ENCODE measurements around the gene SSTR3. TPM values are rescaled to one million over a fixed set of nuclear protein-coding genes. Genes with fewer than 3 reads are reported as not detected.
"Not testable (repeated sequence)": the region's sequence is repeated elsewhere in the genome, so short reads cannot be mapped to it uniquely, and the experiment has no call there.

The SSTR3 gene
- total RNA-seq, 1 experiment from 2014 or later, result not detected

DNA sequence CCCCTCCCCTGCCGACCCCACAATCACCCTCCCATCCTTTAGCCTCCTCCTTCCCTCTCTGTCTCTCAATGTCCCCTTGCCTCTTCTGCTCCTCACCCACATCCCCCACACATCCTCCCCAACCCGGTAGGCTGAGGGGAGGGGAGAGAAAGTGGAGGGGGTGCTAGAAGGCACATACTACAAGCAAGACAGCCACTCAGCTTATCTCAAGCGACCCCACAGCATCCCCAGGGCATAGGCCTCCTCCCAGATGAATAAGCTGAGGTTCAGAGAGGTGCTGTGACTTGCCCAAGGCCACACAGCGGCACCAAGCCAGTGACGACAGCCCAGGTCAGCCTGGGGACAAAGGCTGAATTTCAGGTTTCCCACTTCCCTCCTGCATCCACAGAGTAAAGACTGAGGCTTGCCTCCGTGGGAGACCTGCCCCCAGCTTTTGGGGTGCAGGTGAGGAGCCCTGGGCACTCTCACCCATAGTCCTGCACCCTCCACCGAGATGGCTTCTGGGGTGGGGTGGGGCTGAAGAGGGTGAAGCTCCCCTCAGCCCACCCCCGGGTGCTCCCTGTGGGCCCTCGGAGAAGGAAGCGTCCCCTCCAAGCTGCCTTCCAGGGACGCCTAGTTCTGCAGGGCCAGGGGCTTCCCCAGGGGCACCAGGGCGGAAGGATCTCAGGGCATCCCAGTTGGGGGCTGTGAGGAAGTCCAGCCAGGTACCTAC is 31.3 kb upstream of the SSTR3 start:
- DNase-seq (ENCODE audit: extremely low read depth, low read depth), result no peak

DNA sequence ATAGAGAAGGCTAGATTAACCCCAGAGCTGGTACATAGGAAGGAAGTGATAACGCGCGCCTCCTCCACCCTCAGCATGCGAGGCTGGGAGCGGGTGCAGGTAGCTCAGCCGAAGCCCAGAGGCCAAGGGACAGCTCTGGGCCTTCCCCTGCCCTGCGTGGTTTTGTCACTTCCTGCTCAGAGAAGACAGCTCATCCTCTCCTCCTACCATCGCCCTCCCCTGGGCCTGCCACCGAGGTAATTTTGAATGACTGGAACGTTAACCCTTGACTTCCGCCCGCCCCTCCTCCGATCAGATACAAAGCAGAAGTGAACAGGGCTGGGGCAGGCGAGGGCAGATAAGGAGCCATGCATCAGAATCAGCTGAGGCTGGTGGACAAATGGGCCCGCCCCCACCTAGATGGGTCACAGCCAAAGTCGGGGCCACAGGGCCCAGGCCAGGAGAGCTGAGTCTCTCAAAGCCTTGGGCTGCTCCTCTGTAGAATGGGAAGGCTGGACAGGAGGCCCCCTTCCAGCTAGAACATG is 30.2 kb upstream of the SSTR3 start:
- DNase-seq (ENCODE audit: extremely low read depth, low read depth), result no peak

DNA sequence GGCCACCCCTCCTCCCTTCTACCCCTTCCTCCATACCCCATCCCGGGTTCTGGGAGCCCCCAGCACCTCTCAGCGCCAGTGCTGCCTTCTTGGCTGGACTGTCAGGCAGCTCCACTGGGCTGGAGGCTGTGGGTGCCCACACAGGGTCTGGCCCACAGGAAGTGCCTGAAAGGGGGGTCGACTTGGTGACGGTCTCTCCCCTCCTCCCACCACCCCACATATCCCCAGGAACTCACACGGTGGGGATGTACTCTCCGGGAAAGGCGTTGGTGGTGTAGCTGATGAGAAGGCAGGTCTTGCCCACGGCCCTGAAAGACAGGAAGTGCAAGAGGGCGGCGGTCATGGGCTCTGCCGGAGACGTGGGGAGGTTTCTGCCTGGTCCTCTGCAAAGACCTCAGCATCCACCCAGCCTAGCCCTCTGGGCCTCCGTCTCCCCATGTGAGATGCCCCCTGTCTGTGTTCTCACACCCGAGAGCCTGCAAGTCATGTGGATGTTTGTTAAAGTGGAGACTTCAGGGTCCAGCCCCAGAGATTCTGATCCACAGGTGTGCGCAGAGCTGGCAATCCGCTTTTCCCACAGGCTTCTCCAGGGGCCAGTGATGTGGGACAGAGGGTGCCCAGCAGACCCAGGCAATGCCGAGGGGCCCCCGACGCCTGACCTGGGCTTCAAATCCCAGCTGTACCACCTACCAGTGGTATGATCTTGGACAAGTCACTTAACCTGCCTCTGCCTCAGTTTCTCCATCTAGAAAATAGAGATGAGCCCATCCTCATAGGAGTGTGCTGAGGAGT is 29.3 kb upstream of the SSTR3 start:
- DNase-seq (ENCODE audit: extremely low read depth, low read depth), result no peak

DNA sequence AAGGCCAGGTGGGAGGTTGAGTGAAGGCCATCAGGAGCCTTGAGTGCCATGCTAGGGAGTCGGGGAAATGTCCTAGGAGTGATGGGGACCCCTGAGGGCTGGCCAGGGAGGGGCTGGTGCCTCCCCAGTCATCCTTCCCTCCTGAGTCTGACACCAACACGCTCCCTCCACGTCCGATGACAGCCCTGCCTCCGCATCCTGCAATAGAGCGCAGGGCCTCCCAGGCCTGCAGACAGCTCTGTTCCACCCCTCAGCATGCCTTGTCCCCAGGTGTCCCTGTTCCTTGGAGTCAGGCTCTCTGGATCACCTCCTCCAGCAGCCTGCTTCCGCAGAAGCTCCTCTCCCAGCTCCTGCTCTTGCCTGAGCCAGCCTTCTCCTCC is 28.7 kb upstream of the SSTR3 start:
- no peak for DNase-seq (ENCODE audit: extremely low read depth, low read depth)

DNA sequence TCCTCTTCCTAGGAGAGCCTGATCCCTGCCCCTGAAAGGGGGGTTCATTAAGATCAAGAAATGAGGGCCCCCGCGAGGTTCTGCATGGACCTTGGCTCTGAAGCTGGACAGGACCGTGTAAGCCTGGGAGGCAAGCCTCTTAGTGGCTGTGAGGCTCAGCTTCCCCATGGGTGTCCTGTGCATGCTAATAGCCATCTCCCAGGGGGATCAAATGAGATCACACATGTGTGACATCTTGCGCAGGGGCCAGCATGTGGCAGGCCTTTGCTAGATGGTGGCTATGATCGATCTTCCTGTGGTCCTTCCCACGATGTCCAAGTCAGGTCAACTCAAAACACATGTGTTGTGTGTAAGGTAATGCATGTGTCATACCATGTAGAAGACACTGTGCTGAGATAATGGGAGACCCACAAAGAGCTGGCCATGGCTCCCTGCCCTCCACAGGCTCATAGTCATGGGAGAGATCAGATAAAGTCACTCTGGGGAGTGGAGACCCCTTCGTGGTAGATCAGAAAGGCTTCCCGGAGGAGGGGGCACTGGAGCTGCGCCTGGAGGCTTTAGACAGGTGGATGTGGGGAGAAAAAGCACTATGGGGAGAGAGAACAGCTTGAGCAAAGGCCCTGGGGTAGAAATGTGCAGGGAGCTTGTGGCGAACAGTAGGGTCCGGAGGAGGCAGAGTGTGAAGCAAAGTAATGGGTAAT is 28.1 kb upstream of the SSTR3 start:
- no peak for DNase-seq (ENCODE audit: extremely low read depth, low read depth)

DNA sequence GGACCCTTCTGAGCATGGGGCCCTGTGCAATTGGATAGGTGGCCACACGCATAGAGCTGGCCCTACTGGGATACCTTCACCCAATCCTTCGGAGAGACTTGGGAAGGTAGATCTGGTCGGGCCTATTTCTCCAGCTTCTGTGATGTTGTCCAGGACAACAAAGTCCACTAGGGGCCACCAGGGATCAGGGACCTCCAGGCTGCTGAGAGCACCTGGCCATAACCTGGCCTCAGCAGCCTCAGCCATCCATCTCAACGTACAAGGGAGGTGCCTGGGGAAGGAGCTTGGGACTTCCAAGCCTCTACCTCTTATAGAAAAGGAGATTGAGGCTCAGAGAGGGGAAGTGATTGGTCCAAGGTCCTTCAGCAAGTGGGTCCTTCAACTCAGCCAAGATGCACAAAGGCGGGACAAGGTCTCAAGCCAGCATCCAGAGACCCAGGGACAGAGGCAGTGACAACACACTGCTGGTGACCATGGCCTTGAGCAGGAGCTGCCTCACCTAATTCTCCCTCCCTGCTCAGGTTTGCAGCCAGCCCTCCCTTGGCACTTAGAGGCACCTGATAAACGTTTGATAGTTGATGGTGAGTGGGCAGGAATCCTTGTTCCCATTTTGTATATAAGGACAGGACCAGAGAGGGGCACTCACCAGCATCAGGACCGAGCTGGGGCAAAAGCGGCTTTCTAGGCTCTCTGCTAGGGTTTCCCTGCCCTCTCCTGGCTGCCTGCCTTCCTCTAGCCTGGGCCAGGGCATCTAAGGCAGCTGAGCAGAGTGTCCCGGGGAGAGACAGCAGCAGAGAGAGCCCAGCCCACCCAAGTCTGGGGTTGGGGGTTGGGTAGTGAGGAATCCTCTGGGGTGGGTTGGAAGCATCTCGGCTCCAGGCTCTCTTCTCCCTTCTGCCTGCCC is 27.3 kb upstream of the SSTR3 start:
- no peak for DNase-seq (ENCODE audit: extremely low read depth, low read depth)

DNA sequence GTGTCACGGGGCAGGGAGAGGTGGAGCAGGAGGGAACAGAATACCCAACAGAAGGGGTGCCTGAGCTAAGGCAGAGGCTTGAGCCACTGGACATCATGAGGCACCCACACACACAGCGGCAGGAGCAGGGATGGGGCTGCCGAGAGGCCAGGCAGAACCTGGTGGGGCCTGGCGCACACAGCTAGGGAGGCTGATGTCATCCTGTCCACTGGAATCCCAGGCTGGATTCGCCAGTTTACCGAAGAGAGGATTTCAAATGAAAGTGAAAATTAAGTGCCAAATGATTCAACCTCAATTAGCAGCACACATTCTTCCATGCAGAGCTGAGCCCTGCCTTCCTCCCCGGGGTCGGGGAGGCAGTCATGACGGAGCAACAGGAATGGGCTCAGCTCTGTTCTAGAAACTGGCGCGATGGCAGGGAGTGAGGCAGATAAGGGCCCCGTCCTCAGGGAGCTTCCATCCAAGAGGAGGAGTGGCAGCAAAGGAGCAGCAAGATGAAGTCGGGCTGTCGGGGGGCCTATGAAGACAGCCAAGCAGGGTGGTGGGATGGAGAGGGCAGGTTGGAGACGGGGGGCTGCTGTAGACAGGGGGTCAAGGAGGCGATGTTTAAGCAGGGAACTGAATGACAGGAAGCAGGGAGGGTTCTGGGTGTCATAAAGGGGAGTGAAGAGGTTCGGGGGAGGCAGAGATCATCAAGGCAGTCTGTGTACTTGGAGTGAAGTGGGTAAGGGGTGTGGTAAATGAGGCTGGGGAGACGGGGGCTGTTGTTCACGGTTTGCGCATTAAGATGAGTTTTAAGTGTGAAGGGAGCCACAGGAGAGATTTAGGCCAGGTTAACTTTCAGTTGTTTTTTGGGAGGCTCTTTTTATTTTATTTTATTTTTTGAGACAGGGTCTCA is 25.3 kb upstream of the SSTR3 start:
- DNase-seq (ENCODE audit: extremely low read depth, low read depth), result no peak

DNA sequence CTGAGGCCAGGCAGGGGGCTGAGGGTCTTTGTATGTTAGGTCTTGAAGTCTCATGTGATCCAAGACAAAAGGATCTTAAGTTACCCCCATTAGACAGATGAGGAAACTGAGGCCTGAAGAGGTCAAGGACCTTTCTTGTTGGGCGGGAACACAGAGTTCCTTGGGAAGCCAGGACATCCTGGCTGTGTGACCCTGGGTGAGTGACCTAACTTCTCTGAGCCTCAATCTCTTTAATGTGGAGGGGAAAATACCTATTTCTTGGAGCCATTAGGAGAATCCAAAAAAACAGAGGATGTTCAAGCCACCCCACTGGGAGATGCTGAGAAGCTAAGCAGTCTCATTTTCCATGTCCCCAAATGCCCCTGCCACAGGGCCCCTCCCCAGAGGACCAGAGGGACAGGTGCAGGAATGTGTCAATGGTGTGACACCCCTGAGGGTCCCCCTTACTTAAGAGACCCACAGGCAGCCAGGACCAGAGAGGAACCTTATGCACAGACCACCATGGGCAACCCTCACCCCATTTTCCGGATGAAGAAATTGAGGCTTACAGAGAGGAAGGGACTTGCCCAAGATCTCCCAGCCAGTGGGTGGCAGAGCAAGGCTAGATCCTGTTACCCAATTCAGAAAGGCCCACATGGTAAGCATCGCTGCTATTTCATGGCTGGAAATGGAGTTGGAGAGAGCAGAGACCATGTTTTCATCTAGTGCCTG is 23.8 kb upstream of the SSTR3 start:
- no peak for DNase-seq (ENCODE audit: extremely low read depth, low read depth)

DNA sequence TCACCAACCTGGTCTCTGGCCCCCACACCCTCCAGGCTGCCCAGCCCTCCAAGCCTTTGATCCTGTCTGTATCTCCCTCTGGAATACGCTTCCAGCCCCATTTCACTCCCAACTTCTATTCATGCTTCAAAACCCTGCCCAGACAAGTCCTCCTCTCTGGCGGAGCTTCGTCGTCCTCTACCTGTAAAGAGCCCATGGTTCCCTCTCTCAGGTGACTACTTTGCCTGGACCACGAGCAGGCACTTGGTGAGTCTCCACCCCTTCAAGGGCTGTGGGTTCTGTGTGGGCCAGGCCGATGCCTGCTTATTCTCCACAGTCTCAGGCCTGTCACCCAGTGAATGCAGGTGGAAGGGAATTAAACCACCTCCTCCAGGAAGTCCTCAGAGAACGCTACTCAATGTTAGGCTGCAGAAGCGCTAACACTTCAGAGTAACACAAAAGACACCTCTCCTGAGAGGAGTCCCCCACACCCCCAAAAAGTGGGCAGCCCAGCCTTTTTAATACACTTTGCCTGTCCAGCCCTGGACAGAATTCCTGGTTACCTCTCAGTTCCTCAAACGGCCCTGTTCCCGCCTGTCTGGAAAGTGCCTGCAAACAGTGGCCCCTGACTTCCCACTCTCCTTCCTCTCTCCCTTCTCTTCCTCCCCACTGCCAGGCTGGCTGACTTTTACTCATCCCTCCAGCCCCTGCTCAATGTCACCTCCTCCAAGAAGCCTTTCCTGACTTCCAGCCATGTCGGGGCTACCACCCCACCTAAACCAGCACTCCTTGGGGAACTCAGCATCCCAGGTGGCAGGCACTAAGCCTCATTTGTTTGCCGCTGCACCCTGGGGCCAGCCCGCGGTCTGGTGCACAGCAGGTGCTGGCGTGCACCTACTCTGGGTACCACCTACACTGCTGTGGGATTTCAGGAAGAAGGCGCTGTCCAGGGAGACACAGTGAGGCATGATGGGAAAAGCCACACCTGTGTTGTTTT is 22.7 kb upstream of the SSTR3 start:
- DNase-seq (ENCODE audit: extremely low read depth, low read depth), result no peak

DNA sequence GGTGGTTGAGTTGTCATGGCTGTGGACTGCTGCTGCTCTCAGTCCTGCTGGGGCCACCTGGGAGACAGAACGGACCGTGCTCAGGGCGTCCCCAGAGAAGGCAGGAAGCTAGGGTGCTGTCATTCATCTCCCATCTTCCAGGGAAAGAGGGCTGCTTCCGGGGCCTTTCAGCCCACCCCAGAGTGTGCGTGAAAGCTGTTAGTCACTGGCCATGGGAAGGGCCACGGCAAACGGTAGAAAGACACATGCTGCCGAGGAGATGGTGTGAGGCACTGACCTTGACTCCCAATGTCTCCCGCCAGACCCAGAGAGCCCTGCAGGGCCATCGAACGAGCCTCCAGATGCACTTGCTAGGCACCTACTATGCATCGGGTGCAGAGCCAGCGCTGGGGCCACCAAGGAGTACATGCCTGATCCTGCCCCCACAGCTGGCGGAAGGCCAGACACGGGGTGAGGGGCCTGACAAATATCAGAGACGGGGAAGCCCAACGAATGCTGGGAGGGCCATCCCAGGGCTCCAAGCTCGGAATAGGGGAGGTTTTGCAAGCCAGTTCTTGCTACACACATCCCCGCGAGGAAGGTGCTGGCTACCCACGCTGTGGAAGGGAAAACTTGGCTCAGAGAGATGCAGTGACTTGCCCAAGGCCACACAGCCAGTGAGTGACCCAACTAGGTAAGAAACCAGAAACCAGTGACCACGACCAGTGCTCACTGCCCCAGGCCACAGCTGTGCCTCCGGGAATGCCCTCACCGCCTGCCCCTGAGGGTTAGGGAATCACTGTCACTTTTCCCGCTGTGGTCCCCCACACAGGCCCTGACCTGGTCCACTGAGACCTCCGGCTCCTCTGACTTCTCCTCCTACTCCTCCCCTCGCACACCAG is 21.7 kb upstream of the SSTR3 start:
- DNase-seq (ENCODE audit: extremely low read depth, low read depth), result no peak

DNA sequence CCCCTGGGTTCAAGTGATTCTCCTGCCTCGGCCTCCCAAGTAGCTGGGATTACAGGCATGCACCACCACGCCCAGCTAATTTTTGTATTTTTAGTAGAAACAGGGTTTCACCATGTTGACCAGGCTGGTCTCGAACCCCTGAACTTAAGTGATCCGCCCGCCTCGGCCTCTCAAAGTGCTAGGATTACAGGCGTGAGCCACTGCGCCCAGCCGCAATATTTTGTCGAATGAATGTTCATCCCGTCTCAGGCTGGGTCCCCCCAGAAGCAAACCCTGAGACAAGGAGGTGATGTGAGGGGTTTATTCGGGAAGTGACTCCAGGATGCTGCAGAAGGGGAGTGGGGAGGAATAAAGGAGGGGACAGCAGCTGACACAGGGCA is 21.1 kb upstream of the SSTR3 start:
- not testable (repeated sequence) for DNase-seq (ENCODE audit: extremely low read depth, low read depth)

DNA sequence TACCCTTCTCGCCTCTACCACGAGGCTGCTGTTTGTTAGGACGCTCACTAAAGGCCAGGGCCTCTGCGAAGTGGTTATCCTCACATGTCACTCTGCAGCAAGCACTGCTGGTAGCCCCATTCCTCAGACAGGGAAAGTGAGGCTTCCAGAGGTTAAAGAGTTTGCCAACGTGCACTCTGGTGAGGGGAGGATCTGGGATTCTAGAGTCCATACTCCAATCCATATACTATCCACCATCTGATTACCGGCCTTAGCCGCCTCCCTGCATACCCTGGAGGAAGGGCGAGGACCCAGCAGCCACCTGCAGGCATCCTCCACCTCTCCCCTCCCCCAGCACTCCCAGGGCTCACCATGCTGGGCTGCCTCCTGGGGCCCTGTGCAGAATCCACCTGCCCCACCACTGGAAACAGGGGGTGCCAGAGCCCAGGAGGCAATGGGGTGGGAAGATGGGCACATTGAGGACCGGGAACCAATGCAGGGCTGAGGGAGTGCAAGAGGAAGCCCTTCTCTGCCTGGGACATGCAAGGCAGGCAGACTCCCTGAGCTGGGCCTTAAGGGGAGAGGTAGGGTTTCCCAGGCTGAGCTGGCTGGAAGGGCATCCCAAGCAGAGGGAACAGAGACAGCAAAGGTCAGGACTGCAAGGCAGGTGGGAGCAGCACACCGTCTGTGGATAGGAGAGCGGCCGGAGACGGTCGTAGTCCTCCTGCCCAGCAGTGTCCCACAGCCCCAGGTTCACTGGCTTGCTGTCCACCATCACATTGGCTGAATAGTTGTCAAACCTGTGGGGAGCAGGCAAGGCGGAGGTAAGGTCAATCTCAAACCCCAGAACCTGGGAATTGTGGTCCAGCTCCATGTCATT is 20.1 kb upstream of the SSTR3 start:
- DNase-seq (ENCODE audit: extremely low read depth, low read depth), result no peak

DNA sequence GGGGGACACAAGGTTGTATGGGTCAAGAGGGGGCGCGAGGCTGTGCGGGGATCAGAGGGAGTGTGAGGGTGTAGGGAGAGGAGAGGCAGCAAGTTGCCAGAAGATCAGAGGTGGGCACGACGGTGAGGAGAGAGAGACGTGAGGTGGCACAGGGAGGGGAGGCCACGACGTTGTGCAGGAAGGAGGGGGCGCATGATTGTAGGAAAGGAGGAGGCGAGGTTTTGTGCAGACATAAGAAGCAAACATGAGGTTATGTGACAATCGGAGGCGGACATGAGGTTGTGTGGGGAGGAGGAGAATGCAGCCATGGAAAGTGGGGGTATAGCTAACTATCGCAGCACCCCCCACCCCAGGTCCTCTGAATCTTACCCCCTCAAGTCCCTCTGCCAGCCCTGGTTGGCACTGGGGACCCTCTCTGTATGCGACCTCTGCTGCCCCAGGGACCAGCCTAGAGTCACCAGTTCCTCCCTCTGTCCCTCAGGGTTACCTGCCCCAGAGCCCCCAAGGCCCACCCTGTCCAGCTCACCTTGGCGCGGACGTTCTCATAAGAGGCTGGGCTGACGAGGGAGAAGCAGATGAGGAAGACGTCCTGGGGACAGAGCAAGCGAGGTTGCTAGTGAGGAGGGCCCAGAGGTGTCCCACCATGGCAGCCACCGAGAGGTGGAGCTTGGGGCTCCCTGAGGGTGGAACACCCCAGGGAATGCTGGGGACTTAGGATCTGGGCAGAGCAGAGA is 19.3 kb upstream of the SSTR3 start:
- DNase-seq (ENCODE audit: extremely low read depth, low read depth), result no peak

DNA sequence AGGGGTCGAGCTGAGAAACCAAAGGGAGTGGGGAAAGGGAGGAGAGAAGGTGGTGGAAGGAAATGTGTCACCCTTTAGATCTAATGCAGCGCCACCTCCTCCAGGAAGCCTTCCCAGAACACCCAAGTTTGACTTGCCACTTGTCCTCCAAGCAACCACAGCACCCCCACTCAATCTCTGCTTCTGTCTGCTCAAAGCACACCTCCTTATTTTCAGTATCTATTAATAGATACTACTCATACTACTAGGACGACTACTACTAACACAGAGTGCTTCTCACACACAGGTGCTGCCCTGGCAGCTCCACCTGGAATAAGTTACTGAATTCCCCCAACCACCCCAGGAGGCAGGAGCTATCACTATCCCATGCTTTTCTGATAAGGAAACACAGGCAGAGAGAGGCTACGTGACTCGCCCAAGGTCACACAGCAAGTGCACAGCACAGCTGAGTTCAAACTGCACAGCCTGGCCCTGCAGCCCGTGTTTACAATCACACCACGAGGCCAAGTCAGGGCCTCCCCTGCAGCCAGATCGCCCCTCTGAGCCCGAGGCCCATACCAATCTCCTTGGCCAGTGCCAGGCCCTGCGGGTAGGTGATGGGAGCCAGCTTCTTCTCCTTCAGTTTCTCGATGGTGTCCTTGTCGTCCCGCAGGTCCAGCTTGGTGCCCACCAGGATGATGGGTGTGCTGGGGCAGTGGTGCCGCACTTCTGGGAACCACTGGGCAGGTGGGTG is 18.6 kb upstream of the SSTR3 start:
- no peak for DNase-seq (ENCODE audit: extremely low read depth, low read depth)

Measured in NCI-H460 (cell line).